Stimulated activated CD4-positive, alpha-beta T cell treated with anti-CD3 and anti-CD28 coated beads, Interleukin-15, amount 100 ng/mL, for 48 hours (primary cell): ENCODE measurements around the gene NKAIN1.
"Not testable (repeated sequence)": the region's sequence is repeated elsewhere in the genome, so short reads cannot be mapped to it uniquely, and the experiment has no call there.

Experiments
- DNase-seq, 2 donors: peaks; one replicate each; pipeline ENCODE4 v3.0.0-alpha.2; 2020; ENCODE audit warnings: low read depth in 2 of 2

Gene NKAIN1

DNA sequence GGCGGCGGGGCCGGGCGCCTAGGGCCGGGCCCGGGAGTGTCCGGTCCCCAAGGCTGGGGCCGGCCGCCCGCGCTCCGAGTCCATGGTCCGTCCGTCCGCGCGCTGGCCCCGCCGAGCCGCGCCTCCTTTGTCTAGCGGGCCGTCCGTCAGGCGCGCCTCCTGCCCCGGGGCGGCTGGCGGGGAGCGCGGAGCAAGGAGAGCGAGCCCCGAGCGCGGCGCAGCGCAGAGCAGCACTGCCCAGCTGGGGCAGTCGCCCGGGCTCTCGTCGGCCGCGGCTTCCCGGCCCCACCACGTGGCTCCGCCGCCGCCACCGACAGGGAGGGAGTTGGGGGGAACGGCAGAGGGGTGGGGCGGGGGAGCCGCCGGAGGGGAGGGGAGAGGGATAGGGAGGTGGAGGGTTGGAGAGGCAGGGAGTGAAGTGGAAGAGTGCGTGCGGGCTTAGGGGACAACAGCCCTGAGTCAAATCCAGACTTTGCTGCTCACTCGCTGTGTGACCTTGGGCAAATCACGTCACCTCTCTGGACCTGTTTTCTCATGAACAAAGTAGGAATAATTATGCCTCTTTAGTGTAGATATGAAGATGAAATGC, at the start of gene NKAIN1:
NKAIN1 (minus strand) TSS at position 235 of the 589 bp plus-strand sequence. CDS start 340 bp downstream, outside the sequence.
- no peak for DNase-seq

DNA sequence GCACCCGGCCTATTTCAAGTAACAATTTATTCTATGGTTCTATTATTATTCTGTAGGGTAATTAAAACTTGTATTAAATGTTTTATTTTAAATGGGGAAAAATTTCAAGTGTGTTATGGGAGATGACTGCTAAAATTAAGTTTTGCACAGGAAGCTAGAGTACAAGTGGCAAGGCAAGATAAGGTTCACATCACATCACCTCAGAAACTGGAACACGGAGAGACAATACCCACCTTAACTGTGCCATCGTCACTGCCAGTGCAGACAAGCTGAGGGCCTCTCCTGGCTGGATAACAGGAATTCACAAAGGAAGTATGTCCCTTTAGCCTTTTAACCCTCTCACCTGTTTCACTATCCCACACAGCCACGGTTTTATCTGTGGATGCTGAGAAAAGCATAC, 49.3 kb upstream of the NKAIN1 start:
- DNase-seq: no peak

DNA sequence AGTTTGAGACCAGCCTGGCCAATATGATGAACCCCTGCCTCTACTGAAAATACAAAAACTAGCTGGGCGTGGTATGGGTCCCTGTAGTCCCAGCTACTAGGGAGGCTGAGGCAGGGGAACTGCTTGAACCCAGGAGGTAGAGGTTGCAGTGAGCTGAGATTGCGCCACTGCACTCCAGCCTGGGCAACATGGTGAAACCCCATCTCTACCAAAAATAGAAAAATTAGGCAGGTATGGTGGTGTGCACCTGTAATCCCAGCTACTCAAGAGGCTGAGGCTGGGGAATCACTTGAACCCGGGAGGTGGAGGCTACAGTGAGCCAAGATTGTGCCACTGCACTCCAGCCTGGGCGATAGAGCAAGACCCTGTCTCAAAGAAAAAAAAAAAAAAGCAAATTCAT, 48.1 kb upstream of the NKAIN1 start:
- not testable (repeated sequence) for DNase-seq

DNA sequence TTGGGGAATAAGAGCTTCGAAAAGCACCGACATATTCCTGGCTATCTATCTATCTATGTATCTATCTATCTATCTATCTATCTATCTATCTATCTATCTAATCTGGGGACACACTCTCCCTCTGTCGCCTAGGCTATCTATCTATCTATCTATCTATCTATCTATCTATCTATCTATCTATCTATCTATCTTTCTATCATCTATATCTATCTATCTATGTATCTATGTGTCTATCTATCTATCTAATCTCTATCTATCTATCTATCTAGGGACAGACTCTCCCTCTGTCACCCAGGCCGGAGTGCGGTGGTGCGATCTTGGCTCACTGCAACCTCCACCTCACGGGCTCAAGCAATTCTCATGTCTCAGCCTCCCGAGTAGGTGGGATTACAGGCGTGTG, 42.7 kb upstream of the NKAIN1 start:
- DNase-seq: not testable (repeated sequence)

DNA sequence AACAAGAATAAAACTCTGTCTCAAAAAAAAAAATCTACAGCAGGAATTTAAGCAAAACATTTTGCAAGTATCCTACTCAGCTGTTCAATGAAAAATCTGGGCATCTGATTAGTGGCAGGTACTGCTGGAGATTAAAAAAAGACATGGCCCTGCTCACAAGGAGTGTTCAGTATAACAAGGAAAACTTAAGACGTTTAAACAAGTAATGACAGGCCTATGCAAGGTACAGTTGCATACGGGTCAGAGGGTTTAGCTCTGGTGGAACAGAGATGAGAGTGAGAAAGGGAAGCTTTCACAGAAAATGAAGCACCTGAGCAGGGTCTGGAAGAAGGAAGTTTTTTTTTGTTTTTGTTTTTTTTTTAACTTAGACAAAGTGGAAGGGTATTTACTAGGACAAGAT, 33.9 kb upstream of the NKAIN1 start:
- no peak for DNase-seq

DNA sequence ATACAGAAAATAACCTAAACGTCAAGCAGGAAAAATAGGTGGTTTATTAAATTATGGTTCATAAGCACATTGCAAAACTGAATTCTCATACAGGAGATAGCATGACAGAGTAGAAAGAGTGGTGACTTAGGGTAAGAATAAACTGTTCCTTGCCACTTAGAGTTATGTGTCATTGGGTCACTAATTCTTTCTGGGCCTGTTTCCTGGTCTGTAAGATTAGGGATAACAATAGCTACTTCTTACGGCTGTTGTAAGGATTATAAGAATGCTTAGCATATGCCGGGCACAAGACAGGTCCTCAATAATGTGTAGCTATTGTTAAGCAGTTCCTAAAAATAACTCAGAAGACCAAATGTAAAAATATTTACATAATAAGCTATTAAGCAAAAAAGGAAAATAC, 32.7 kb upstream of the NKAIN1 start:
- no peak for DNase-seq

DNA sequence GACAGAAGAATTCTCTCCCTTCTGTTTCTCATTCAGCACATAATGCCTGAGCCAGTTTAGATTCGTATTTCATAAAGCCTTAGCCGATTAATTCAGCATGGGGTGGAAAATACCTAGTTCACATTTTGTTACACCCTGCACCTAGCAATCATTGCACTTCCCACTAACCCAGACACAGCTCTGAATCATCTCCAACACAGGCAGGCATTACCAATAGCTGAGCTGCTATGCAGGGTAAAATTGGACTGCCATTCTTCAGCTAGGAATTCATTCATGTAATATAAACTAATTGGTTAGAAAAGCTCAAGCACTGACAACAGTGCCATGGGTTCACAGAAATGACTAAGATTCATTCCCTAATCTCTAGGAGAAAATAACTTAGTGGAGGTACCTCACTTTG, 26.9 kb upstream of the NKAIN1 start:
- DNase-seq: no peak

DNA sequence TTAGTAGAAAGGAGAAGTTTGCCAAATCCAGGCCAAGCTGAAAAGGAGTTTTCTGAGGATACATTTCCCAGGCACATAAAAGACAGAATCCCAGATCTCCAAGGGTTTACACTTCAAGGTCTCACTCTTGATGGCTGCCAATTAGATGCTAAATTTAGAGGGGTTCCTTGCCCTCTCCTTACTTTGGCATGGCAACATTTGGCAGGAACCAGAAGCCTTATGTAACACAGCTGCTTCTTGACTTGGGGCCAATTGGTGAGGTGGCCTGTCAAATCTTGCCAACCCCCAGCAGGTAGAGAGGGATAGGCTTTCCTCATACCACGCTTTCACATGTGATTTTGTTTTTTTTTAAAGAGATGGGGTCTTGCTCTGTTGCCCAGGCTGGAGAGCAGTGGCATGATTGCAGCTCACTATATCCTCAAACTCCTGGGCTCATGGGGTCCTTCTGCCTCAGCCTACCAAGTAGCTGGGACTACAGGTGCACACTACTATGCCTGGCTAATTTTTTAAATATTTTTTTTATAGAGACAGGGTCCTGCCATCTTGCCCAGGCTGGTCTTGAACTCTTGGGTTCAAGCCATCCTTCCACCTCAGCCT, 25.2 kb upstream of the NKAIN1 start:
- DNase-seq: no peak

DNA sequence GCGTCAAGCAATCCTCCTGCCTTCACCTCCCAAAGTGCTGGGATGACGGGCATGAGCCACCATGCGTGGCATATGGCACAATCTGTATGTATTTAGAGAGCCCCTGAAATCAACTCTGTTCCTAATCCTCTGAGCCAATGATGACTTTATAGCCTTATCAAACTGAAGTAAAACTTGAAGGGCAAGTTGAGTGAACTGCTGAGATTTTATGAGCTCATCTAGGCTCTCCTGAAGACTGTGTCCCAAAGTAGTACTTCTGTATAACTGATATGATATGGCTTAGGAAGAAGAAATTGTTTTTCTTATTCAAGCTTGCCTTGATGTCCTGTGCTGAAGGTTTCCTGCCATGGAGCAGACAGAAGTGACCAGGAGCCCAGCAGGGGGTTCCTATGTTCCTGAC, 23.7 kb upstream of the NKAIN1 start:
- no peak for DNase-seq

DNA sequence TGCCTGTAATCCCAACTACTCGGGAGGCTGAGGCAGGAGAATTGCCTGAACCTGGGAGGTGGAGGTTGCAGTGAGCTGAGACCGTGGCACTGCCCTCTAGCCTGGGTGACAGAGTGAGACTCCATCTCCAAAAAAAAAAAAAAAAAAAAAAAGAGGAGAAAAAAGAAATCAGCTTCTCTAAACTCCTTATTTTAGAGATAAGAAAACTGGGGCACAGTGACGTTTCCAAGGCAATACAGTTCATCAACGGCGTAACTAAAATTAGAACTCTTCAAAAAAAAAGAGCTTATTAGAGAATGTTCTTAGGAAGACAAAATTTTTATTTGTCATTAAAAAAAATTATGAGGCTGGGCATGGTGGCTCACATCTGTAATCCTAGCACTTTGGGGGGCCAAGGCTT, 22.7 kb upstream of the NKAIN1 start:
- DNase-seq: not testable (repeated sequence)

DNA sequence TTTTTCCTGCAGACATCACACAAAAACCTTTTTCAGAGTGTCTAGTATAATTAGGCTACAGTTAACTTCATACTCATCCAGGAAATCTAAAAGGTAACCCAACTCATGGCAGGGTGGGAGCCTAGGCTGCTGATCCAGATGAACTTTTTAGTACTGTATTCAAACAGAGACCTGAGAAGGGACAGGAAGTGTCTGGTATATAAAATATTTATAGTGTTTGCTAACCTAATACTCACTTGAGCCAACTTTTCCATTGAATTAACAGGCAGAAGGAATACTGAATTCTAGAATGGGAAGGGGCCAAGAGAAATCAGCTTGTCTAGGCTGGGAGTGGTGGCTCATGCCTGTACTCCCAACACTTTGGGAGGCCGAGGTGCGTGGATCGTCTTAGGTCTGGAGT, 22.2 kb upstream of the NKAIN1 start:
- no peak for DNase-seq

DNA sequence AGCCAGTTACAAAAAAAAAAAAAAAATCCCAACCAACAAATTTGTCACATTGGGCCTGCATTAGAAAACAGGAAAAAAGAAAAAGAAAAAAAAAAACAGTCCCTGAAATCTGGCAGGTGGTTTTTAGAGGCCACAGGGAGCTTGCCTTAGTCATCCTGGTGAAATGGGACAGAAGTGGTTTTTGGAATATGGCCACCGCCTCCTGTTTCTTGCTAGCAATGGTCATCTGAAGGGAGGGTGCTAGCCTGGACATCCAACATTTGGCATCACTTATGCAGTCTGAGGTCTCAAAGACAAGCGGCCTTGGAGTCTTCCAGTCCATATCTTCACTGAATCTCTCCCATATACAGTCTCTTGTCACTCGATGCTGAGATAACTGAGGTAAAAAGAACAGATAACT, 20.1 kb upstream of the NKAIN1 start:
- no peak for DNase-seq

DNA sequence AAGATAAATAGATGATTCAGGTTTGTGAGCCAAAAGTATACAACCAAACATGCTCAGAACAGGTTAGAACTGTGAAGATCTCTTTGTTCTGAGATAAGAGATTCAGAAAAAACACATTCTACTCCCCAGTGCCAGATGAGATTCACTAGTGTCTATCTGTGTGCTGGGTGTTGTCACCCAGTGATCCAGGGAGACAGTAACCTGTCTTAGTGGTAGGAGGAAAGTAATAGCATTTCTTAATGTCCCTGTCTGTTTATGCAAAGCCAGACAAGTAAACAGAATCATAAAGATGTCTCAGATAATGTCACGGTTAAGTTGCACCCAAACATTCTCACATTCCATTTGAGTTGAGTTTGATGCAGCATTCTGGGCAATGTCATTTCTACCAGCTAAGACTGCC, 18.9 kb upstream of the NKAIN1 start:
- no peak for DNase-seq

DNA sequence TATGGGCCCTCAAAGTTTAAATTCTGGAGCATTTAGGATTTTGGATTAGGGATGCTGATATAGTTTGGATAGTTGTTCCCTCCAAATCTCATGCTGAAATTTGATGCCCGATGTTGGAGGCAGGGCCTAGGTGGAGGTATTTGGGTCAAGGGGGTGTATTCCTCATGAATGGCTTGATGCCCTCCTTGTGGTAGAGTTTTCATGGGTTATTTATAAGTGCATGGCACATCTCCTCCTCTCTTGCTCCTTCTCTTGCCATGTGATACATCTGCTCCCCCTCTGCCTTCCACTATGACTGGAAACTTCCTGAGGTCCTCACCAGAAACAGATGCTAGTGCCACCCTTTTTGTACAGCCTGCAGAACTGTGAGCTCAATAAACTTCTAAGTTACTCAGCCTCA, 17.5 kb upstream of the NKAIN1 start:
- DNase-seq: no peak

DNA sequence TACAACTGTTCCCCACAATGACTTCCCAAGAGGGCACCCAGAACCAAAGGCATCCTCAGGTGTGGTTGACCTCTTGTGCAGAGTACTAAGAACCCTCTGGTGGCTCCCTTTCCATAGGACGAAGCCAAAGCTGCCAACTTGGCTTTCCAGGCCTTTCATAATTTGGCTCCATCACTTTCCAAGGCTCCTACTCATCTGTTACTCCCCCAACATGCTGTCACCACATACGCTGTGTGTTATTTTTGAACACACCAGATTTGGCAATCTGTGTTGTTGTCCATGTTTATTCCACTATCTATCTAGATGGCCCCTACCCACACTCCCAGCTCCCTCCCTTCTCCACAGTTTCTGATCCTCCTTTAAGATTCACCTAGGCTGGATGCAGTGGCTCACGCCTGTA, 10.2 kb upstream of the NKAIN1 start:
- DNase-seq: no peak

DNA sequence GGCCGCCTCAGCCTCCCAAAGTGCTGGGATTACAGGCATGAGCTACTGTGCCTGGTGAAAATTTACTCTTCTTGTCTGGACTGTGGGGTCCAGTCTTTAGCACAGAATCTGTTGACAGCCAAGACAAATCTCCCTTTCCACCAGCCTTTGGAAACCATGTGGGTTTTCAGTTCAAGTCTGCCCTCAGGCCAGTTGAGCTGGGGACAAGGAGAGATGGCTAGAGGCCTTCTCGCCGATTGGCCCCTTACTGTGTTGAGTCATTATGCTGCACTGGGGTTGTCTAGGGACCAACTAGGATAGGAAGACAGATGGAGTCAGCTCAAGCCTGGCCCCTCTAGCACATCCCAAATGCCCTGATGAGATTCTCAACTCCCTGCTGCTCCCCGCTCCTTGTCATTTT, 8.6 kb upstream of the NKAIN1 start:
- DNase-seq: no peak

DNA sequence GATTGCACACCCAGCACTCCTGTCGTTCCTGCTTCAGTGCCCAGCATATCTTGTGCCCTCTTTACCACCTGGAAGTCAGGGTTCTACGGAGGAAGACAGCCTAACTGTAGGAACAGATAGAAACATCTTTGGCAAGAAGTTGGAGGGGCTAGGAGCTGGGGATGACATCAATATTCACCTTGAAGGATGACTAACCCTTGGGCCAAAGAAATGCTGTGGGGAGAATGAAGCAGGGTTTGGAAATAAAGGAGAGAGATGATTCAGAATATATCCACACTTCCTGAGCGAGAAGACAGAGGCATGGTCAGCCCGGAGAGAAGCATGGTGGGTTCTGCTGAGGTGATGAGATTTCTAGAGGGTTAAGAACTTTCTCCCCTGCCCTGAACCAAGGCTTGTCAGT, 4.6 kb upstream of the NKAIN1 start:
- DNase-seq: no peak

DNA sequence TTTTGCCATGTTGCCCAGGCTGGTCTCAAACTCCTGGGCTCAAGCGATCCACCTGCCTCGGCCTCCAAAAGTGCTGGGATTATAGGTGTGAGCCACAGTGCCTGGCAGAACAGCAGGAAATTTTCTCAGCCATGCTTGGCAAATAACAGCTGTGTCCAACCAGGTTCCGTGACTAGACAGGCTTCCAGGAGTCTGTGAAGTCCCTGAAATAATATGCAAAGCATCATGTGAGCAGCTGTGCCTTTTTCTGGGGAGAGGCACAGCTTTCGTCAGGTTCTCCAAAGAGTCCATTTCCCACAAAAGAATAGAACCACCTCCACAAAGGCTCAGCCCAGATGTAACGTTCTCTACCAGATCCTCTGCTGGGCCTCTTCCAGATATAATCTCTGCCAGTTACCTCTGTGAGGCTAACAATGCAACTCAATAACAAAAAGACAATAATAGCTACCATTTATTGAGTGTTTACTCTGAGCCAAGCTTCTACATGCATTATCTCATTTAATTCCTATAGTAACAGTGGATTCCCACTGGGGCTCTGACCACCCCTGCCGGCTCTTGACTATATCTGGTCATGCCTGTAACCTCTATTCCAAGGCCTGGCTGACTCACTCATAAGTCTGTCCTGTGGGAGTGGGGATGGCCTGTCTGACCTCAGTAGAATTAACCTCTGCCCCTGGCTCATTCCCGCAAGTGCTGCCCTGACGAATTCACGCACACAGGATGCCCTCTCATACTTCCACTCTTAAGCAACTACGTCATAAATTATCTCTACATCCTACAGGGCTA, 4.0 kb upstream of the NKAIN1 start:
- no peak for DNase-seq

DNA sequence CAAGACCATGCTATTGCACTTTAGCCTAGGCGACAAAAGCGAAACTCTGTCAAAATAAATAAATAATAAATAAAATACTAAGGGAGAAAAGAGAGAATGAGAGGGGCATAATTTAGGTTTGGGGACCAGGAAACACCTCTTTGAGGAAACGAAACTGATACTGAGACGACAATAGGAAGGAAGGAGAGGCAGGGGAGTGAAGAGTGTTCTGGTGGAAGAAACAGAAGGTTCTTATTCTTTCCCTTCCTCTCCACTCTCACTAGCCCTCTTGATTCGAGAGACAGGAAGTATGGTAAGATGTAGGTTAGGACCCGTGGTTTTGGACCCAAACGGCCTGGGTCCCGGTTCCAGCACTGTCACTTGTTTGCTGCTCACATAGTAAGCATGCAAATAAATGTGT, 1.6 kb upstream of the NKAIN1 start:
- no peak for DNase-seq

DNA sequence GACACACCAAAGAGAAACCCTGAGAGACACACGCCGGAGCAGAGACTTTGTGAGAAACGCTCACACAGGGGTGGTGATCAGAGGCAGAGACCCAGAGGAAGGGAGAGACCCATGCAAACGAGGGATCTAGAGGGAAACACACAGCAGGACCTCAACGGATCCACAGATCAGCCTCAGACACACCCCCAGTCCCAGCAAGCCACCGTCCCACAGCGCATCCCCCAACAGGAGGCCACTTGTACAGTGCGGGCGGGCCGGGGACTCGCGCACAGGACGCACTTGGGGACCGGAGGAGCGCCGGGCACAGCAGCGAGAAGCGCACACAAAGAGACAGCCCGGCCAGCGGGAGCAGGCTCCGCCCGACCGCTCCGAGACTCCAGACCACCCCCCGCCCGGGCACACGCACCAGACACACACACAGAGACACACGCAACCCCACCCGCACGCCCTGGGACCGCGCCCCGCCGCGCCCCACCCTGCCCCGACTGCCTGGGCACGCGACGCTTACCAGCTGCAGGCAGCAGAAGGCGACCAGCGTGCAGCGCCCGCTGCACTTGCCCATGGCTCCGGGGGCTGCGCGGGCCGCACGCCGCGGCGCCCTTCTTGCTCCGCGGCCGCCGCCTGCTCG, 587 bp downstream of the NKAIN1 start:
- DNase-seq: no peak

DNA sequence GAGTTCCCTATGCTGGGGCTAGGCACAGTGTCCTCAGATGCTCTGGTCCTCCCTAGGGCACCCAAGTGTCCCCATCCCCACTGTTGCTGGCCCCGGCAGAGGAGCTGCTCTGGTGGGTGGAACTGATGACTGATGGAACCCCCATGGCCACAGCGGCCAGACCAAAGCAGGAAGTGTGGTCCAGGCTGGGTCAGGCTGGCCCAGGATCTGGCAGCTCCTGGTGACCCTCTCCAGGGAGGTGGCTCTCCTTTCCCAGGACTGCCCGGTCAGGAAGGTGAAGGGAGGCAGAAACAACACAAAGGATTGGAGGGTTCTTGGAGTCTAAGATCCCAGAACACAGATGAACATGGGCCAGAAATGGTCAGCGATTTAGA, 1.1 kb downstream of the NKAIN1 start:
- DNase-seq: no peak

DNA sequence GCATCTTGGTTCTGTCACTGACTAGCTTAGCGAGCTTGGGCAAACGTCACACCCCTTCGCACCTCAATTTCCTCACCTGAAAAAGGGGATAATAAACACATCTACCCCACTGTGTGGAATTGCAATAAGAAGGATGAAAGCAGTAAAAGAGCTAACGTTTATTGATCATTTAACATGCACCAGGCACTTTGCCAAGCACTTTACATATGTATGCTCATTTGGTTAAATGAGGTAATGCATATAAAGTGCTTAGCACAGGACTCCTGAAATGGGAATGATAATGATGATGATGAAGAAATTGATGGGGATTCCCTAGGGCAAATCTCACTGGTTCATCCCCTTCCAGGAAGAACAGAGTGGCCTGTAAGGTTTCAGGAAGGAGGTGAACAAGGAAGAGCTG, 4.8 kb downstream of the NKAIN1 start:
- no peak for DNase-seq

DNA sequence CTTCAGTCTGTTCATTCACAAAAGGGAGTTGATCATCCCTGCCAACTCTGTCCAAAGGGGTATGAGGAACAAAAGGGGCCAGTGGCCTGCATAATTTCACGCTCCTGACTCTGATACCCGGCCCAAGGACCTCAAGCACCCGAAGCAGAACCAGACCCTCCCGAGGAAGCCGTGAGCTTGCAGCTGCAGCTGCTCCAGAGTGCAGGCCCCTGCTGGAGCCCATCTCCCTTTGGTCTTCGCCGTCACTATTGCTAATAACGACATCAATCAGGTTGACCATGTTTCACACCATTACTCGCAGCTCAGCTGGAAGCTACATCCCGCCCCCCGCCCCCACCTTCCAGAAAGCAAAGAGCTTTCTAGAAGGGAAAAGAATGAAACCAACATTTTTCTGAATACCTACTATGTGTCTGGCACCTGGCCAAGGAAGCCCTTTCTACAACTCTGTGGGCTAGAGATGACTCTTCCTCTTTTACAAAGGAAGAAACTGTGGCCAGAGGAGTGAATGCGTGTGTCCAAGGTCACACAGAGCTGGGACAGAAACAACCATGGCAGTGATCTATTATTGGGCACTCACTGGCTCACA, 5.5 kb downstream of the NKAIN1 start:
- no peak for DNase-seq
